ENCODE results near the gene RABGAP1L.

RABGAP1L gene

GRCh38 chr1:174939775-174940545 is 780.6 kb downstream of the RABGAP1L start:
- DNase-seq (ENCODE audit: low read depth) = no peak

DNA sequence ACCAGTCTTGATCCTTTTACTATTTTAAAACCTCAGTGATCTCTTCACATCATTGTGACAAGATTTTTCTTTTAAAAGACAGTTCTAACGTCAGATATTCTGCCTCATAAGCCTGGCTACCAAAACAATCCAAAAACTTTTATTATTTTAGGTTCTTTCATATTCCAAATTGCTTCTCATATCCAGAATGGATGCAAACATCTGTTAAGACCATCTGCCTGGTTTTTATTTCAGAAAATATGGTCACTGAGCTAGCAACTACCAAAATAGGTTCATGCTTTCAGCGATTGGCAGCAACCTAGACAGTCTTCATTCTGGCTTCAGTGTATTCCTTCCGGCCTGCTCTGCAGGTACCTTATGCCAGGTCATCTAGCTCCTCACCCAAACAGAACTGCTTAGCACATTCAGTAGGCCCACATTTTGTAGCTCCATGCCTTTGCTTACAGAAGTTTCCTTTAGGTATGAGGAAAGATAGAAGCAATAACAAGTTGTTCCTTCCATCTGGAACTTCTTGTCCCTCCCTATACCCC is 781.4 kb downstream of the RABGAP1L start:
- no peak for DNase-seq (ENCODE audit: low read depth)

- no peak for DNase-seq (ENCODE audit: low read depth)
Observed at GRCh38 chr1:174942547-174943255, 783.4 kb downstream of the RABGAP1L start.

- DNase-seq (ENCODE audit: low read depth) = no peak
Observed at GRCh38 chr1:174946031-174946430, 786.7 kb downstream of the RABGAP1L start.

DNA sequence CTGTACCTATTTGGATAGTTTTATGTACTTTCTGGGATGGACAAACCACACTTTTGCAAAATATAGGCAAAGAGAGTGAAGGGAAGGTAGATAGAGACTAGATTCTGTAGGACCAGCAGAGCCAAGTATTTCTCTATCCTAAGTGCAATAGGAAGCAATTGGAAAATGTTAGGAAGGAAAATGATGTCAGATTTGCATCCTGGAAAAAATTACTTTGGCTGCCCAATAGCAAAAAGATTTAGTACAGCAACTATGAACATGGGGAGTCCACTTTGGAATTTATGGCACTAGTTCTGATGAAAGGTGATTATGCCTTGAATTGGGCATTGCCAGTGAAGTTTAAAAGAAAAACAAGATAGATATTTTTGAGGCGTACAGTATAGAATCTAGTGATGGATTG is 789.7 kb downstream of the RABGAP1L start:
- no peak for DNase-seq (ENCODE audit: low read depth)

DNA sequence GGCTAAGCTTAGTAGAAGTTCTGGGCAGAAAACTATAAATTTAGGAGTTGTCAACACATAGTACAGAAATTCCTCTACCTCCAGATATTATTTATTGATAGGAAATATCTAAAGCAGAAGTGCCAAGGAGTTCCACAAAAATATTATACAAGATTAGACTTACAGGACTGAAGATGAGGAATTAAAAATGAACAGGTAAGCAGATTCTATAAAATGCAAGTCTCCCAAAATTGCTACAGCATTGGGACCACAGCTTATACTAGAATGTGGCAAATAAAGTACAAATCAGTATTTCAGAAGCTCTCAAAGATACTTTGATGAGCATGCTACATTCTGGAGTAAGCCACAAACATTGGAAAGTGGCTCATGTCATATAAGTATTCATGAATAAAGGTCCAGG is 790.3 kb downstream of the RABGAP1L start:
- DNase-seq (ENCODE audit: low read depth) = no peak

GRCh38 chr1:174953285-174954072 is 794.2 kb downstream of the RABGAP1L start:
- DNase-seq (ENCODE audit: low read depth) = no peak

GRCh38 chr1:174954073-174954460 is 794.7 kb downstream of the RABGAP1L start:
- DNase-seq (ENCODE audit: low read depth) = no peak

DNA sequence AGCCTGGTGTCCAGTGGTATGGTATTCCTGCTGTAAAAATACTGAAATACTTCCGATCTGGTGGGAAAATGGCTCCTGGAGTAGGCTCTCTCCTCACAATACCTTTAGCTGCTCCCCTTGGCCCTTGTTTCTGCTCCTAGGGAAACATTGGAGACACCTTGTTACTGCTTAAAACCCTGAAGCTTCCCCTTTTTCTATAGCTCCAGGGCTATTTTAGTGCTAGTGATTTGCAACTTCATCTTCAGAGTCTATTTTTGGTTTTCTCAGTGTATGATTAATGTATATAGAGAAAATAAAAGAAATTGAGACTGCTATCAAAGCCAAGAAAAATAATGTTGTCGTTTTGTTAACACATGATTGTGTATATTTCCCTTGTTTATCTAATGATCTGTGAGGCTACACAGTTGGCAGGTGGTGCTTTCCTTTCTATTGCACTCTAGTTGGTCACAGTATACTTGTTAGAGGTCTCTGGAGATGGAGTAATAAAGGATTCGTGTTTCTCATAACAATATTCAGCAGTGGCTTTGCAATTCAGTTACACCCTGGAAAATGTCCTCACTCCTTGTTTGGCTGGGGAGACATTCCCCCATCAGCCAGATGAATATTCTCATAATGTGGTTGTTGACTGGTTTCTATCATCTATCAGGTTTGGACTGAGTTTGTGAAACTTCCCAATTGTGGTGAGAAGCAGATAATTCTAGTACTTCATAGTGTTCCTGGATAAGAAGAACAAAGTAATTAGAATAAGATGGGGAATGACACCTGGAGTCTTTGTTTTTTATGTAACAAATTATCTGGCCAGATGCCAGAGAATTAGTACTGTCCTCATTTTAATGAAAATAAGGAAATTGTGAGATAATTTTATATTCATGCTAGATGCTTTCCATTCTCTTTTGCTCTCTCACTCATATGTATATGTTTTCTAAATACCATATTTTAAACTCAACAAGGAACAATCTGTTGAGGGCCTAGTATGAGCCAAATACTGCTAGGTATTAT is 795.6 kb downstream of the RABGAP1L start:
- no peak for DNase-seq (ENCODE audit: low read depth)

GRCh38 chr1:174956086-174956485 is 796.8 kb downstream of the RABGAP1L start:
- no peak for DNase-seq (ENCODE audit: low read depth)

- DNase-seq (ENCODE audit: low read depth) = no peak
Observed at GRCh38 chr1:174956976-174957375, 797.7 kb downstream of the RABGAP1L start.

GRCh38 chr1:174957829-174958228 is 798.5 kb downstream of the RABGAP1L start:
- no peak for DNase-seq (ENCODE audit: low read depth)

- DNase-seq (ENCODE audit: low read depth) = no peak
Observed at GRCh38 chr1:174958396-174958795, 799.1 kb downstream of the RABGAP1L start.

- no peak for DNase-seq (ENCODE audit: low read depth)
Observed at GRCh38 chr1:174960362-174960761, 801.0 kb downstream of the RABGAP1L start.

DNA sequence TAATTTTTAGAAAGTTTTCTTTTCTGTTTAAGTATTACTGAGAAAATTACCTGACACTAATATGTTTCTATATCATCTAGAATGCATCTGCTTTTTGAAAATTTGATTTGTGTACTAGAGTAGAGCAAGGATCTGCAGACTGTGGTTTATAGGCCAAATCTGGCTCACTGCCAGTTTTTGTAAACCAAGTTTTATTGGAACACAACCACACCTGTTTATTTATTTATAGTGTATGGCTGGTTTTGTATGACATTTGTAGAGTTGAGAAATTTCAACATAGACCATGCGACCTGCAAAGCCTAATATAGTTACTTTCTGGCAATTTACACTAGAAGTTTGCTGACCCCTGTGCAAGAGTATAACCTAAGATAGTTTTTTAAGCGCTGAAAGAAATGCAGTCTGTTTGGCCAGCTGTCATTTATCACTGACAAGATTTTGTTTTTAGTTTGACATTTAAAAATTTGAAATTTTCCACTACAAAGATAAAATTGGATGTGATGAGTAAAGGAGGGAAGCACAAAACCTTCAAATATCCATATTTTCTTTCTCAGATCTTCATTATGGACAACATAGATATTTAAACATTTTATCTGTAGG is 804.3 kb downstream of the RABGAP1L start:
- no peak for DNase-seq (ENCODE audit: low read depth)

DNA sequence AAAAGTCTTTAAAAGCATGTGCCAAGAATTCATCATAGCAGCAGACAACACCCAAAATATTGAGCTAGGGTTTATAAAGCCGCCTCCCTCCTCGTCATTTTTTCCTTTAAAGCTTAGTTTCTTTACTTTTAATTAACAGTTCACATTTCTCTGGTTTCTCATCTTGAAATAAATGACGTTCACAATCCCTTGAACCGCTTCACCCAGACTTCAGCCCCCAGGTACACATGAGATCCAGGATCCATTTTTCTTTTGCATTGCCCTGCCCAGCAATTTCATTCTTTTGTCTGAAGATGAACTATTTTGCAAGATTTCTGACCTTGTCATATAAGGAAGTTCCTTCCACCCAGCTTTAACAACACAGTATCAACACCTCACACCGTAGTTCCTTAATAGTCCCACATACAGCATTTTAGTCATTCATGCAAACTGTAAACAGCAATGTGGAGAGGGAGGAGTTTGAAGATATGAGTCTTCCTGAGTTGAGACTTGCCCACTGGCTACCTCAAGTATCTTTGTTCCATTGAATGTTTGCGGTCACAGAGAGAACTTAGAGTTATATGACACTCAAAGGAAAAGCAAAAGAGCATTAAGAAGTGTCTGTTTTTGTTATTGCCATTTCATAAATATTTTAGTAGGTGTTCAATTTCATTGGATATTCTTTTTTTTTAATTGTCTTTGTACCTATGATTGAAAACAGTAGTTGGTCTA is 805.1 kb downstream of the RABGAP1L start:
- no peak for DNase-seq (ENCODE audit: low read depth)

DNA sequence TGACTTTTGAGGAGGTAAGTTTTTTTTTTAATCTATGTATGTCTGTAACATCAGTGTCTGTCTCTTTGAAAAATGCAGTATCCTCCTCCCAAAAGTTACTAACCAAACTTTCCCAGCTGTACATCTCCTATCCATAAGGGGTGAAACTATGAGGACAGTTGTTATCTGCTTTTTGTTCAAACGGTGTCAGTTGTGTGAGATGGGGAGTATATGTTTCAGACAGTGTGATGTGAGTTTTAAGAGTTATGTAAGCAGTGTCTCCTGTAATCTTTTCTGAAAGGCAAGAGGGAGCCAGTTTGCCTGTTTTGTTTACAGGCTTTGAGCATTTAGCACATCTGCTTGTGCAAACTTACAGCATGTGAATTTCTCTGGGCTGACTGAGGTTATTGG is 805.6 kb downstream of the RABGAP1L start:
- DNase-seq (ENCODE audit: low read depth) = no peak

DNA sequence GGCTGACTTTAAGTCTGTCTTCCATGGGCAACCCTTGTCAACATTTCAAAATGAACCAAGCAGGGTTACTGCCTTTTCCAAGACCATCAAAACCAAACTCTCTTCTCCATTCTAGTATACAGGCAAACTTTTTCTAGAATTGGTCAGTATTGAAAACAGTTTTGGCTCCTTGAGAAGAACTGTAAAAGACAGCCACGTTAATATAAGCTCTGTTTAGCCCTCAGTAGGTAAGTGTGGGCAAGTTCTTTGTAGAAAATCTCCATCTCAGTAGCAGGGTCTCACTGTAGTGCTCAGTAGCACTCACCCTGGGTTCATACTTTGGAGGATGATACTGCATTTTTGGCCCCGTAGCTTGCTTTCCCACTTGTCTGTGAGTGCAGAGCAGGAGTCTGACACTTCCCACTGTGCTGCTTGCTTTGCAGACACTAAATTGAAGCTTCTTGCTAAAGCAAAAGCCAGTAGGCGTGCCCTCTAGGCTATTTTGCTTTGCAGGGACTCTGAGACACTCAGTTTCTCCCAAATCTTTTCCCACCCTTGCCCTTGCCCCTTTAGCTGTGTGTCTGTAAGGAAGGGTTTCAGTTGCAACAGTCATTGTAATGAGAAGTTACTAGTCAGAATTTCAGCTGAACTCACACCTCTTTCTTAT is 806.2 kb downstream of the RABGAP1L start:
- DNase-seq (ENCODE audit: low read depth) = no peak

DNA sequence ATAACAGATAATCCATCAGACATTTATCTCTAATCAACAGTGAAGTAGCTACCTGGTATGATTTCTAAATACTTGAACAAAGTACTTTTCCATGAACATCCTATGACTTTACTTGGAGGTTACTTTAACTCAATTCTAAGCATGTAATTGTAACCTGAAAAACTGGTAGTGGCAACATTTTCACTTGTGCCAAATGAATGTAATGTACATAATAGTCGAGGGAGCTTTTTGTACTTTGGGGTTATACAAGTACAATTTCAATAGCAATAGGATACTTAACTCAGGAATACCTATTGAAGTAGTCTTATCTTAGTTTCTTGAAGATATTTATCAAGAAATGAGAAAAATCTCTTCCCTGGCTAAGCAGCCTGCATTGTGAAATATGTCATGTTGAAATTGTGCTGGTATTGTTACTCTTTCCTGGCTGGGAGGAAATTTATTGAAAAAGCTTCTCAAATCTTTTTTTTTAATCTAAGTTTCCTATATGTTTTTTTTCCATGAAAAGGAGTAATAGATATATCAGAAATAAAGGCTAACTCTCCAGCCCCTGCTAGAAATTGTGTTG is 806.8 kb downstream of the RABGAP1L start:
- no peak for DNase-seq (ENCODE audit: low read depth)
